Esophagus (tissue), 2 donors: ENCODE measurements around the gene ZNF618. TPM values are rescaled to one million over a fixed set of nuclear protein-coding genes. Genes with fewer than 3 reads are reported as not detected.
"Not testable (repeated sequence)": the region's sequence is repeated elsewhere in the genome, so short reads cannot be mapped to it uniquely, and the experiment has no call there.

Source experiments
- H3K27ac ChIP-seq, 2 donors: one replicate each; pipeline ENCODE4 v1.5.1; 2013; ENCODE audit warnings: low read depth in 2 of 2, mild to moderate bottlenecking in 2 of 2, inconsistent platforms in 1 of 2, low read length in 1 of 2, moderate library complexity in 1 of 2
- H3K27me3 ChIP-seq, 2 donors: one replicate each; pipeline ENCODE4 v1.6.1; 2013; ENCODE audit warnings: low read length in 2 of 2, control low read depth in 1 of 2, mild to moderate bottlenecking in 1 of 2; ENCODE audit not compliant: insufficient read depth in 2 of 2, control insufficient read depth in 1 of 2
- H3K36me3 ChIP-seq, 2 donors: one replicate each; pipeline ENCODE4 v1.6.1; 2013; ENCODE audit warnings: low read length in 1 of 2; ENCODE audit not compliant: control insufficient read depth in 2 of 2, insufficient read depth in 2 of 2
- H3K4me1 ChIP-seq, 2 donors: one replicate each; pipeline ENCODE4 v1.6.1; 2013; ENCODE audit warnings: low read length in 1 of 2; ENCODE audit not compliant: control insufficient read depth in 2 of 2, insufficient read depth in 2 of 2
- H3K4me3 ChIP-seq, 2 donors: one replicate each; pipeline ENCODE4 v1.5.1; 2013; ENCODE audit warnings: low read length in 2 of 2, mild to moderate bottlenecking in 2 of 2, low read depth in 1 of 2, moderate library complexity in 1 of 2
- H3K9me3 ChIP-seq, 2 donors: one replicate each; pipeline ENCODE4 v1.6.1; 2013; ENCODE audit warnings: mild to moderate bottlenecking in 2 of 2, low read depth in 1 of 2, low read length in 1 of 2, moderate library complexity in 1 of 2; ENCODE audit not compliant: control insufficient read depth in 2 of 2, insufficient read depth in 1 of 2
- WGBS, 2 donors: extraction: QIAGEN DNeasy Blood & Tissue Kit; methylation state at CpG; one replicate each; pipeline ENCODE4 v1.1.7; 2013; 5-methylcytosine and 5-hydroxymethylcytosine counted together
- polyA plus RNA-seq, 2 donors: library from polyadenylated mRNA; stranded (reverse); fragments of 200-250 nt; gene quantifications; one replicate each; pipeline ENCODE4 v1.2.3, GENCODE V29; 2013
- donor health status: healthy with polysubstance abuse.
- donor health status: Bipolar disorder and iron deficiency.

Gene ZNF618
- polyA plus RNA-seq, 2 donors: 0.56 to 1.0 TPM

DNA sequence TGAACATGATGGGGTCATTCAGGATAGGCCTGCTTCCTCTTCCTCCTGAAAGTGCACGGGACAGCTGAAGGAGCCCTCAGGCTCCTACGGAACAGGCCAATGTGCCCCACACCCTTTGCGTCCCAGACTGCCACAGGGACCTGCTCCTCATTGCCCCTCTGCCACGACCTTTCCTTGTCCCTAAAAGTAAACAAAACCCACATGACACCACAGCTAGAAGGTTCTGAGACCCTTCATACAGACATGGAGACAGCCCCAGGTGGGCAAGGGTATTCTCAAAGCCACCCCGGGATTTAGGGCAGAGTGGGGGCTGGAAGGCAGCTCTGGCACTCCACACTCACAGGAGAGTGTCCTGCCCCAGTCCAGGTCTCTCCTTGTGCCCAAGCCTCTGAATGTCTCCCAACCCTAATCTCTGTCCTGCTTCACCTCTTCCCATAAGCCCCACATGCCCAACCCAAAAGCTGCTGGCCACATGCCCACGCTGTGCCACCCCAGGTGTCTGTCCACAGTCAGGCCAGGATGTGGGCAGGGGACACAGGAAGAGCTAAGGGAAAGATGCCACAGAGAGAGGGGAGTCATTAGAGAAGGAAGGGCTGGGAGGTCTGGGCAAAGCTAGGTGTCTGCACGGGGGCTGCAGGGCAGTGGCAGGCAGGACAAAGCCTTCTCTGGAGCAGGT lies 201.2 kb downstream of the ZNF618 start:
- Histone ChIP-seq H3K36me3 (no peaks in the 10 kb centered on the region), H3K4me3 (no peak overlapping the region), H3K27me3 (no peaks in the 10 kb centered on the region), H3K9me3 (no peaks in the 10 kb centered on the region), H3K4me1 (peaks cover 0 to 11% of the 10 kb centered on the region in 2 donors), H3K27ac (no peak overlapping the region)
- 66 to 72% methylated on average over 7 of the region's 7 CpGs for WGBS, 2 donors

DNA sequence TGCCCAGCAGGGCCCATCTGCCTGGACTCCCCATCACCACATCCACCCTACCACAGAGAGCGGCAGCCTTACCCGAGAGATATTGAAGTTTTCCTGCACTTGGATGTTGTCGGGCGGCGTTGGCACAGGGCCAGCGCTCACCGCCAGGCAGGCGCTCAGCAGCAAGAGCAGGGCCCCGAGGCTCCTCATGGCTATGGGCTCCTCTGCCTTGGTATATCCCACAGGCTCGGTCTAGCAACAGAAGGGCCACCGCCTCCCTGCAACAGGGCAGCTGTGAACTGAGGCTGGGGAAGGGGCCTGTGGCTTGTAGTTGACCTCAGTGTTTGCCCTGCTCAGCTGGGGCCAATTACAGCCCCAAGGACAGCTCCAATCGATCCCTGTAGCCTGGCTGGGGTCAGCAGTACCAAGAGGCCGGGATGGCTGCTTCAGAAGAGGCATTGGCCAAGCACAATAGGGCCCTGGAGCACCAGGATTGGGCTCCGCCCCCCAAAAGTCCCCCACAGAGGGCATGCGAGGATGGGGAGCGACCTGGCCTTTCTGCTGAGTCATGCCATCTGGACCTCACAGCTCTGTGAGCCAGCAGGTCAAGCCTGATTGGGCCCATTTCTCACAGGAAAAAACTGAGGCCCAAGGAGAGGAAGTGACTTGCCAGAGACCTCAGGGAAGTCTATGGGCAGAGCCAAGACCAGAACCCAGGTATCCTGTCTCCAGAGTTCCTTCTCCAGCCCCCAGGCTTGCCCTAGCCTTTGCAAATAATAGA lies 202.1 kb downstream of the ZNF618 start, which contains the start of gene AMBP:
Gene AMBP (minus strand): TSS at position 280 of the 760 bp plus-strand sequence. CDS start 91 bp downstream, at position 189.
- Histone ChIP-seq H3K27ac (no peak within 1 kb of the TSS), H3K4me3 (no peak within 1 kb of the TSS), H3K4me1 (peaks cover 0 to 6% of the 10 kb centered on the region in 2 donors), H3K36me3 (no peaks in the 10 kb centered on the region), H3K27me3 (no peaks in the 10 kb centered on the region), H3K9me3 (no peaks in the 10 kb centered on the region)
- WGBS, 2 donors: 37 to 53% methylated on average over 16 of the region's 16 CpGs

DNA sequence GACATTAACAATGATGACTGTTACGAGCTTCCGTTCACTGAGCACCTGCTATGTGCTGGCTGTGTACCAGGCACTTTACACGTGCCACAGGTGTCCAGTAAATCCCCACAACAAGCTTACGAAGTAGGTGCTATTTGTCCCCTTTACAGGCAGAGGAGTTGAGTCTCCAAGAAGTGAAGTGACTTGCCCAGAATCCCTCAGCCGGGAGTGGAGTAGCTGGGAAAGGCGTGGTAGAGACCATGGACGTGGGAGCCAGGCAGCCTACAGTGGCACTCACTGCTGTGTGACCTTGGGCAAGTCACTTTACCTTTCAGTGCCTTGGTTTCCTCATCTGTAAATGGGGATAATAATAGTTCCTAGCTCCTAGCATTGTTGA lies 202.7 kb downstream of the ZNF618 start:
- Histone ChIP-seq H3K36me3 (no peaks in the 10 kb centered on the region), H3K9me3 (no peaks in the 10 kb centered on the region), H3K27ac (no peak overlapping the region), H3K27me3 (no peaks in the 10 kb centered on the region), H3K4me3 (no peak overlapping the region), H3K4me1 (peaks cover 0 to 6% of the 10 kb centered on the region in 2 donors)
- WGBS, 2 donors: 66 to 78% methylated on average over 7 of the region's 7 CpGs

DNA sequence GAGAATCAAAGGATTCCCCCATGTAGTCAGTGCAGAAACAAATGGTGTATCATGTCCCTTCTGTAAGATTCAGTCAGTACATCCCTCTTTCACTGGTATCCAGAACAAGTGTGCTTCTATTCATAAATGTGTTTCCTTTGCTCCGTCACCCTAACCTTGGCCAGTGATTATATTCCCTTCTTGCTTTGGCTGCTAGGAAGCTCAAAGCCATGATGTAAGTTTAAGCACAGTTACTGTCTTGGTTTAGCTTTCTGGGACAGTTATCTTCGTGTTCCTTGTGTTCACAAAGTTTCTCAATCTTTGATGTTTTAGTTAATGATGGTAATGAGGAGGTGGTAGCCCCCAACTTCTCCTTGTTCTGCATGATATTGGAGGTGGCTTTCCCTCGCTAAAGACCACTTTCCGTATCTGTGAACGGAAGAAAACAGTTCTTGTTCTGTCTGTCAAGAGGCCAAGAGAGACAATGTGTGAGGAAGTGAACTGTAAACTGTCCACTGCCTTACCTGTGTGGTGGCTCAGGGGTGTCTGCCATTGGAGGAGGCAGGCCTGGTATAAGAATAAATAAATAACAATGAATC lies 204.2 kb downstream of the ZNF618 start:
- peaks cover 0 to 6% of the 10 kb centered on the region in 2 donors for H3K4me1 ChIP-seq
- WGBS, 2 donors: 81 to 85% methylated on average over 5 of the region's 5 CpGs
- H3K36me3 ChIP-seq: no peaks in the 10 kb centered on the region
- no peaks in the 10 kb centered on the region for H3K9me3 ChIP-seq
- H3K27ac ChIP-seq: no peak overlapping the region
- H3K27me3 ChIP-seq: no peaks in the 10 kb centered on the region
- H3K4me3 ChIP-seq: no peak overlapping the region

DNA sequence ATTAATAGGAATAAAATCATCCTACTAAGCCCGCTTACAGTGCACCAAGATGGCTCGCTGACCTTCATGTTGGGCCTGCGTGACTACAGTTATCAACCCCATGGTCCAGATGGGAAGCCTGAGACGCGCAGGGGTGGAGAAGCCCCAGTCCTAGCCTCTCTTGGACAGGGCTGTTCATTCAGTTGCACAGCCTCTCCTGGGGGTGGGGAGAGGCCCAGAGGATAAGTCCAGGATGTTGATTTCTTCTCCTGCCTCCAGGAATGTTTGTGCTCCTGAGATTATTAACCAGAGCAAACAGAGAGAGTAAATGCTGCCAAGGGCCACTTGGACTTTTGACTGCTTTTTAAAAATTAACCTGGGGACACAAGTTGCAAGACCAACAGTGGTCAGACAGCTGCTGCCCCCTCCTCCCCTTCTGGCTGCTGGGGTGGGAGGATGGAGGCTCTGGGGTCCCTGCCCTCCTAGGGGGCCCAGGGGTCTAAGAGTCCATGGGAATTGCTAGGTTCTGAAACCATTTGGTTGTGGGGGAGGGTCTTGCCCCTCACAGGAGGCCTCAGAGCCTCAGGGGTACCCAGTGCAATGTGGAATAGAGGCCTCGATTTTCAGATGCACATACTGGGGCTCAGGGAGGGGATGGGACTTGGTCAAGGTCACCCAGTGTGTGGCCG lies 204.8 kb downstream of the ZNF618 start:
- H3K9me3 ChIP-seq: no peaks in the 10 kb centered on the region
- peaks cover 0 to 6% of the 10 kb centered on the region in 2 donors for H3K4me1 ChIP-seq
- 59 to 91% methylated on average over 7 of the region's 7 CpGs for WGBS, 2 donors
- no peak overlapping the region for H3K4me3 ChIP-seq
- H3K36me3 ChIP-seq: no peaks in the 10 kb centered on the region
- H3K27ac ChIP-seq: no peak overlapping the region
- H3K27me3 ChIP-seq: no peaks in the 10 kb centered on the region

DNA sequence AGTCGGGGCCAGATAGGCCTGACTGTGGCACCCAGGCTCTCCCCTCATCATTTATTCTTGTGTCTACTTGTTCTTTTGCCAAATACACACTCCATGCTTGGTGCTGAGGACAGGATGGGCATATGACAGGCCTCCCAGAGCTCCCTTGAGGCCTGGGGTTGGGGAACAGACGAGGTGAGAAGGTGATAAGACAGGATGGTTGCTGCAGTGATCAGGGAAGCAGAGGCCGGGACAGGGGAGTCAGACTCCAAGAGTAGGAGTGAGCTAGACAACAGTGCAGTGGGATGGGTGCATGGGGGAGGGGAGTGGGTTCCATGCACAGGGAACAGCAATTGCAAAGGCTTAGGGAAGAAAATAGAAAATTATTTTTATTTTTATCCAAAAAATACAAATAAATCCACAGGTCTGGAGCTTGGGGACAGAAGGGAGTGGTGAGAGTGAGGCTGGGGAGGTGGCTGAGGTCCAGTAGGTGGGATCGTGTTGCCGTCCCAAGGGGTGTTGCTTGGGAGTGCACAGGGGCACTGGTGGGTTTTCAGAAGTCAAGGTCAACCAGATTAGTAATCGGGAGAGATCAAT lies 205.4 kb downstream of the ZNF618 start:
- no peaks in the 10 kb centered on the region for H3K27me3 ChIP-seq
- no peak overlapping the region for H3K27ac ChIP-seq
- WGBS, 2 donors: 56 to 87% methylated on average over 6 of the region's 6 CpGs
- no peaks in the 10 kb centered on the region for H3K36me3 ChIP-seq
- H3K4me1 ChIP-seq: peaks cover 0 to 6% of the 10 kb centered on the region in 2 donors
- H3K9me3 ChIP-seq: no peaks in the 10 kb centered on the region
- no peak overlapping the region for H3K4me3 ChIP-seq

DNA sequence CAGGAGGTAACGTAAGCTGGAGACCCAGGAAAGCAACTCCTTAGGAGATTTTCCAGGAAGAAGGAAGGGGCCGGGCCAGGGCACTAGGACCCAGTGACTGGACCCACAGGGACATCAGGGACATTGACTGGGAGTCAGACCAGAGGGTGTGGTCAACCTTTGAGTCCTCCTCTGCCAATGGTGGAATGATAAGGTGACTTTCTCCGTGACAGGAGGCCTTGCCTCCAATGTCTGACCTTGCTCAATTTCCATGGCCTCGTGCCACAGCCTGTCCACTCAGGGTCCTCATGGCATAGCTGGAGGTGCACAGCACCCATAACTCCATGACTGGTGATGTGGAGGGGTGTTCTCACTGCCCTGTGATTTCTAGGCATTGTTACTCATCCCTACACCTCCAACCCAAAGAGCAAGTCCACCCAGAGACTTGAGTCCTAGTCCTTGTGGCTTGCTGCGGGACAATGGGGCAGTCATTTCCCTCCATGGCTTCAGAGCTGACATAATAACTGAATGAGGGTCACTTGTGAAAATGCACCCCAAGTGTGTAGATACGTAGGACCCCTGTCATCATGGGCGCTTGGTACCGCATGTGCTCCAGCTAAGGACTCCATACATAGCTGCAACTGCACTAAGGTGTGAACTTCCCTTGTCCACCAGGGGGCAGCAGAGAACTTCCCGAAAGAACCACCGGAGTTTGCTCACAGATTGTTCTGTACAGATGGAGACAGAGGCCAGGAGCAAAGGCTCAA lies 206.1 kb downstream of the ZNF618 start:
- H3K4me1 ChIP-seq: peaks cover 0 to 6% of the 10 kb centered on the region in 2 donors
- no peaks in the 10 kb centered on the region for H3K36me3 ChIP-seq
- H3K9me3 ChIP-seq: no peaks in the 10 kb centered on the region
- H3K27me3 ChIP-seq: no peaks in the 10 kb centered on the region
- H3K27ac ChIP-seq: no peak overlapping the region
- no peak overlapping the region for H3K4me3 ChIP-seq
- 44 to 48% methylated on average over 10 of the region's 10 CpGs for WGBS, 2 donors

DNA sequence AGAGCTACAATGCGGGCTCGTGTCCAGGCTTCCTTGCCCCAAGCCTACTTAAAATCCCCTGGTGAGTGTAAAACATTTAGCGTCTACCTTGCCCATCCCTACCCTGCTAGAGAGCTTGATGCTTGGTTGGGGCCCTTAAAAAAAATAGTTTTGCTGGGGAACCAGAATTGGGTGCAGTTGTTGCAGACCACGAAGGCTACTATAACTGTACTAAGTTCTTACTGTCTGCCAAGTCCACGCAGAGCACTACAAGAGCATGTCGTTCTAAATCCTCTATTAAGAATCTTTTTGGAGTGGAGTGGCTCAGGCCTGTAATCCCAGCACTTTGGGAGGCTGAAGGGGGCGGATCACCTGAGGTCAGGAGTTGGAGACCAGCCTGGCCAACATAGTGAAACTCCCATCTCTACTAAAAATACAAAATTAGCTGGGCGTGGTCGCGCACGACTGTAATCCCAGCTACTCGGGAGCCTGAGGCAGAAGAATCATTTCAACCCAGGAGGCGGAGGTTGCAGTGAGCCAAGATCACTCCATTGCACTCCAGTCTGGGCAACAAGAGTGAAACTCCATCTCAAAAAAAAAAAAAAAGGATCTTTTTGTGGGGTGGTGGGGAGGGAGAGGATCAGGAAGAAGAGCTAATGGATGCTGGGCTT lies 206.8 kb downstream of the ZNF618 start:
- WGBS, 2 donors: 32 to 38% methylated on average over 13 of the region's 13 CpGs
- not testable (repeated sequence) for H3K4me1 ChIP-seq, H3K9me3 ChIP-seq, H3K27me3 ChIP-seq, H3K4me3 ChIP-seq, H3K36me3 ChIP-seq, H3K27ac ChIP-seq
